Neural progenitor cell (in vitro differentiated cells): Measurements from ENCODE around the gene CBFA2T3.

ENCODE experiments used
- CTCF ChIP-seq: fragments of 200-600 bp; sonication (generic); IDR thresholded peaks from 2 replicates; pipeline ENCODE4 v1.5.1; 2017; ENCODE audit warnings: antibody characterized with exemption, mild to moderate bottlenecking
- EZH2 ChIP-seq: fragments of 200-600 bp; sonication (generic); IDR thresholded peaks from 2 replicates; pipeline ENCODE4 v1.6.1; 2017; ENCODE audit warnings: antibody characterized with exemption, mild to moderate bottlenecking, moderate library complexity
- EZH2phosphoT487 ChIP-seq: fragments of 200-600 bp; sonication (generic); IDR thresholded peaks from 2 replicates; pipeline ENCODE4 v1.6.1; 2017; ENCODE audit warnings: antibody characterized with exemption

GRCh38 chr16:88991813-88992350 lies 14.9 kb upstream of the CBFA2T3 start:
- TF ChIP-seq CTCF (no peak), EZH2 (no peak), EZH2phosphoT487 (no peak)
